Measurements from ENCODE around the gene ZCCHC7. TPM values are rescaled to one million over a fixed set of nuclear protein-coding genes. Genes with fewer than 3 reads are reported as not detected.

ZCCHC7 gene
- total and polyA plus RNA-seq, 2 of the 8 experiments (the other 6 are each of a cell fraction or from before 2014, with no cell fraction given), result 12.2 to 27.5 TPM

GRCh38 chr9:37206121-37206620 lies 85.8 kb downstream of the ZCCHC7 start:
- Histone ChIP-seq H3K18ac (ENCODE audit: extremely low read depth, low read length) (no peak overlapping the region), H3K9ac (replicated peaks in 1 of 4; ENCODE audit: extremely low read depth in 1 of 4, low read depth in 3 of 4, low read length in 3 of 4) (no peak overlapping the region), H3K9me3 (ENCODE audit: insufficient read depth in 2 of 2, low read depth in 1 of 2, low read length in 1 of 2) (0 out of 4 replicates have a peak, but pooled peaks cover 0 to 3% of the 10 kb centered on the region in 2 experiments), H3K27me3 (replicated peaks in 1 of 4; ENCODE audit: control insufficient read depth in 3 of 4, extremely low read depth in 1 of 4, insufficient read depth in 3 of 4, low read length in 3 of 4) (no peaks in the 10 kb centered on the region), H3K4me3 (ENCODE audit: extremely low read depth in 1 of 4, insufficient read depth in 2 of 4, low read depth in 3 of 4, low read length in 4 of 4) (no peak overlapping the region), H3K23me2 (ENCODE audit: low read depth, low read length) (no peaks in the 10 kb centered on the region), H2AFZ (ENCODE audit: low read length) (no peak overlapping the region), H2BK15ac (ENCODE audit: low read length) (no peak overlapping the region), H3K23ac (ENCODE audit: insufficient read length) (no peak overlapping the region), H3K4ac (replicated peaks; ENCODE audit: insufficient read length, low read depth, low read length) (no peak overlapping the region), H2AK5ac (ENCODE audit: low read depth, low read length) (no peak overlapping the region), H4K8ac (ENCODE audit: extremely low read depth, insufficient read depth, low read length) (no peak overlapping the region), H4K91ac (replicated peaks; ENCODE audit: insufficient read length, low read length) (no peak overlapping the region), H3K36me3 (ENCODE audit: control insufficient read depth in 2 of 4, insufficient read depth in 4 of 4, low read length in 3 of 4) (no peaks in the 10 kb centered on the region; a peak in 2 of 8 replicates), H3K27ac (ENCODE audit: low read depth, low read length) (no peak overlapping the region), H4K5ac (ENCODE audit: insufficient read length, low read depth, low read length) (no peak overlapping the region), H3K56ac (replicated peaks; ENCODE audit: insufficient read length, low read depth, low read length) (no peak overlapping the region), H2BK120ac (replicated peaks; ENCODE audit: low read depth, low read length) (no peak overlapping the region), H3K4me2 (ENCODE audit: insufficient read depth in 1 of 2, low read depth in 2 of 2, low read length in 2 of 2) (no peak overlapping the region), H3K79me2 (ENCODE audit: control insufficient read depth in 1 of 2, insufficient read depth in 2 of 2, low read length in 2 of 2) (peaks cover 0 to 27% of the 10 kb centered on the region in 2 experiments; a peak in 3 of 4 replicates), H2BK5ac (ENCODE audit: low read depth, low read length) (no peak overlapping the region; the same call in 1 of the 2 replicates), H2BK12ac (ENCODE audit: low read depth, low read length) (no peak overlapping the region), H3K4me1 (replicated peaks in 1 of 4; ENCODE audit: control insufficient read depth in 3 of 4, insufficient read depth in 4 of 4, low read length in 3 of 4) (peaks cover 0 to 7% (median 4%) of the 10 kb centered on the region in 4 experiments; a peak in 4 of 7 replicates), H4K20me1 (replicated peaks in 1 of 2; ENCODE audit: control insufficient read depth in 1 of 2, insufficient read depth in 2 of 2, low read length in 2 of 2) (peaks cover 0 to 2% of the 10 kb centered on the region in 2 experiments), H3K79me1 (ENCODE audit: low read depth, low read length) (no peaks in the 10 kb centered on the region; the same call in 1 of the 2 replicates), H3K14ac (ENCODE audit: insufficient read length) (no peak overlapping the region), H2BK20ac (ENCODE audit: low read length) (no peak overlapping the region)
- CTCF ChIA-PET (ENCODE audit: partially characterized antibody), result interaction anchor here (1.1 to 1.2 kb wide), 3 partner anchors 13 to 210 kb away, joined by 3 to 4 read pairs (median 3); no protein-coding TSS in a partner anchor
- WGBS, 2 experiments (ENCODE audit: extremely low coverage in 1 of 2, insufficient coverage in 1 of 2, insufficient read length in 1 of 2, insufficient replicate concordance in 2 of 2, low coverage in 1 of 2, low lambda C conversion rate in 2 of 2, missing lambda C conversion rate in 1 of 2), result 83 to 85% methylated on average over 1 to 8 of the region's 10 CpGs
- POLR2A ChIA-PET (ENCODE audit: partially characterized antibody), result interaction anchor here (1.2 to 2.1 kb wide), 2 partner anchors 9 to 10 kb away, joined by 3 to 6 read pairs; no protein-coding TSS in a partner anchor
- DNase-seq (ENCODE audit: low read depth in 1 of 2, low spot score in 2 of 2) (no peak), FAIRE-seq (no peak)
- TF ChIP-seq GTF2F1 (IDR thresholded peaks at IDR 0.05; ENCODE audit: borderline replicate concordance, low read depth, low read length) (no peak), KDM1A (IDR thresholded peaks at IDR 0.05; ENCODE audit: borderline replicate concordance, low read length) (0 out of 2 replicates have a peak, but pooled peaks have one; percentile 28)
